Measurements from ENCODE around the gene UBE2B.

GRCh38 chr5:134396274-134396673 lies 24.9 kb downstream of the UBE2B start:
- TF ChIP-seq CTCF (IDR thresholded peaks at IDR 0.05 in 4 of 5, conservative IDR thresholded peaks at IDR 0.05 in 1 of 5) = no peak
- TF ChIP-seq POLR2A (IDR thresholded peaks at IDR 0.05) = no peak

Measured in gastrocnemius medialis (tissue), 4 donors.